Kidney (tissue), 14 donors: ENCODE results near the gene CHD6. TPM values are rescaled to one million over a fixed set of nuclear protein-coding genes. Genes with fewer than 3 reads are reported as not detected.

Source experiments
- DNase-seq, 5 donors: peaks; one replicate each; pipeline ENCODE4 v3.0.0-alpha.2; 2013 to 2020
- FAIRE-seq: peaks from 2 replicates; lab custom pipeline; 2012; peaks lifted over from hg19 to GRCh38; lab: Jason Lieb, UNC
- H3K27ac ChIP-seq, 2 donors: one replicate each; pipeline ENCODE4 v1.7.0; 2013; ENCODE audit warnings: low read depth in 2 of 2, low read length in 2 of 2, inconsistent platforms in 1 of 2
- H3K27me3 ChIP-seq: one replicate; pipeline ENCODE4 v1.7.1; 2013; ENCODE audit warnings: low read length, inconsistent platforms; ENCODE audit not compliant: control insufficient read depth, insufficient read depth
- H3K36me3 ChIP-seq, 3 donors: one replicate each; pipeline versions ENCODE4 v1.7.0 to v1.7.1; 2013; ENCODE audit warnings: low read length in 3 of 3, control low read depth in 1 of 3, inconsistent platforms in 1 of 3; ENCODE audit not compliant: insufficient read depth in 3 of 3, control insufficient read depth in 2 of 3
- H3K4me1 ChIP-seq, 3 donors: one replicate each; pipeline versions ENCODE4 v1.7.0 to v1.7.1; 2013; ENCODE audit warnings: low read length in 3 of 3, inconsistent platforms in 1 of 3, low read depth in 1 of 3; ENCODE audit not compliant: control insufficient read depth in 2 of 3, insufficient read depth in 2 of 3
- H3K4me3 ChIP-seq, 3 donors: one replicate each; pipeline versions ENCODE4 v1.7.0 to v1.8.1; 2013; ENCODE audit warnings: low read length in 3 of 3, control low read depth in 1 of 3, inconsistent platforms in 1 of 3
- H3K9ac ChIP-seq, 3 donors: one replicate each; pipeline versions ENCODE4 v1.7.0 to v1.7.1; 2013; ENCODE audit warnings: low read length in 3 of 3, control low read depth in 1 of 3, inconsistent platforms in 1 of 3
- H3K9me3 ChIP-seq, 3 donors: one replicate each; pipeline versions ENCODE4 v1.7.0 to v1.7.1; 2013; ENCODE audit warnings: low read length in 3 of 3, control low read depth in 1 of 3, inconsistent platforms in 1 of 3; ENCODE audit not compliant: control insufficient read depth in 2 of 3, insufficient read depth in 1 of 3
- intact Hi-C: fragments of 100-400 bp; cut with DNase I; formaldehyde crosslinking; loops from one replicate; pipeline ENCODE4 v1.11.1; 2022
- polyA plus RNA-seq: library from polyadenylated mRNA; stranded (reverse); fragments of 350-450 nt; fragmentation: Illumina TruSeq; extraction: RNeasy Lipid Tissue Mini Kit (QIAGEN cat#74804); gene quantifications from one replicate; pipeline ENCODE4 v1.2.3, GENCODE V29; 2014; ENCODE audit warnings: low read depth, low replicate concordance; ENCODE audit not compliant: insufficient read depth
- total RNA-seq: library from RNA; stranded (reverse); fragmentation: NEBNext Ultra II Directional; extraction: Animal tissue kit (Norgen Biotek cat#: 25700); gene quantifications from one replicate; pipeline ENCODE4 v1.2.1, GENCODE V29; 2021
- TF ChIP-seq, protein P1 (sequence below): IDR thresholded peaks from 3 replicates; pipeline ENCODE4 v1.5.1; 2012; ENCODE audit warnings: mild to moderate bottlenecking, moderate library complexity, borderline replicate concordance; ENCODE audit not compliant: insufficient read depth; ENCODE audit errors: extremely low read depth
- donor health status: control.
- donor health status: control.
- donor health status: control.
- donor health status: control.
- donor health status: control.
- donor health status: DM: yes; HTN: yes; CAD: no.
- donor health status: Normal renal cell carcinoma (clear cell type).

The CHD6 gene
- total and polyA plus RNA-seq, 2 donors from 2014 or later, result 4.5 to 53.5 TPM

DNA sequence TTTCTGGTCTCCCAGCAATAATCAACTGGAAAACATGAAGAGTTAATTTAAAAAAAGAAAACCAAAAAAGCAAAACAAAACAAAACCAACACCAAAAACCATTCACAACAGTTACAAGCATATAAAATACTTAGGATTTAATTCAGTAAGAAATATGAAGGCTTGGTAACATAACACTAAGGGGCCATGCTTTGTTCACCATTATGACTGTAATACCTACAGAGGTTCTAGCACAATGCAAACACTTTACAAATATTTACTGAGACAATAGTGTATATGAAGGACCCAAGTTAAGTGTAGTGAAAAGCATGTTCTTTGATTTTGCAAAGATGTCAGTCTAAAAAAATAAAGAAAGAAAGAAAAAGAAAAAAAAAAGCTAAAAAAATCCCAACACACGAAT, 141.7 kb downstream of the CHD6 start:
- intact Hi-C loops, result no loop called here
- FAIRE-seq (no peak), DNase-seq (no peak)
- Histone ChIP-seq H3K27ac (no peak overlapping the region), H3K9me3 (peaks cover 0 to 7% (median 0%) of the 10 kb centered on the region in 3 donors), H3K4me1 (no peaks in the 10 kb centered on the region), H3K27me3 (no peaks in the 10 kb centered on the region), H3K36me3 (peaks cover 2 to 8% (median 7%) of the 10 kb centered on the region in 3 donors), H3K4me3 (no peak overlapping the region), H3K9ac (no peak overlapping the region)
- TF ChIP-seq, protein P1, sequence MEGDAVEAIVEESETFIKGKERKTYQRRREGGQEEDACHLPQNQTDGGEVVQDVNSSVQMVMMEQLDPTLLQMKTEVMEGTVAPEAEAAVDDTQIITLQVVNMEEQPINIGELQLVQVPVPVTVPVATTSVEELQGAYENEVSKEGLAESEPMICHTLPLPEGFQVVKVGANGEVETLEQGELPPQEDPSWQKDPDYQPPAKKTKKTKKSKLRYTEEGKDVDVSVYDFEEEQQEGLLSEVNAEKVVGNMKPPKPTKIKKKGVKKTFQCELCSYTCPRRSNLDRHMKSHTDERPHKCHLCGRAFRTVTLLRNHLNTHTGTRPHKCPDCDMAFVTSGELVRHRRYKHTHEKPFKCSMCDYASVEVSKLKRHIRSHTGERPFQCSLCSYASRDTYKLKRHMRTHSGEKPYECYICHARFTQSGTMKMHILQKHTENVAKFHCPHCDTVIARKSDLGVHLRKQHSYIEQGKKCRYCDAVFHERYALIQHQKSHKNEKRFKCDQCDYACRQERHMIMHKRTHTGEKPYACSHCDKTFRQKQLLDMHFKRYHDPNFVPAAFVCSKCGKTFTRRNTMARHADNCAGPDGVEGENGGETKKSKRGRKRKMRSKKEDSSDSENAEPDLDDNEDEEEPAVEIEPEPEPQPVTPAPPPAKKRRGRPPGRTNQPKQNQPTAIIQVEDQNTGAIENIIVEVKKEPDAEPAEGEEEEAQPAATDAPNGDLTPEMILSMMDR, result no peak

GRCh38 chr20:41476013-41476441, 142.2 kb downstream of the CHD6 start:
- no peak overlapping the region for H3K9ac ChIP-seq
- H3K4me1 ChIP-seq, result no peaks in the 10 kb centered on the region
- peaks cover 2 to 10% (median 7%) of the 10 kb centered on the region in 3 donors for H3K36me3 ChIP-seq
- H3K27me3 ChIP-seq, result no peaks in the 10 kb centered on the region
- peak in 1 of 5 donors; percentile 31 for DNase-seq
- intact Hi-C loops, result no loop called here
- peaks cover 0 to 7% (median 0%) of the 10 kb centered on the region in 3 donors for H3K9me3 ChIP-seq
- TF ChIP-seq, protein P1, result no peak
- H3K4me3 ChIP-seq, result no peak overlapping the region
- no peak for FAIRE-seq
- H3K27ac ChIP-seq, result no peak overlapping the region

DNA sequence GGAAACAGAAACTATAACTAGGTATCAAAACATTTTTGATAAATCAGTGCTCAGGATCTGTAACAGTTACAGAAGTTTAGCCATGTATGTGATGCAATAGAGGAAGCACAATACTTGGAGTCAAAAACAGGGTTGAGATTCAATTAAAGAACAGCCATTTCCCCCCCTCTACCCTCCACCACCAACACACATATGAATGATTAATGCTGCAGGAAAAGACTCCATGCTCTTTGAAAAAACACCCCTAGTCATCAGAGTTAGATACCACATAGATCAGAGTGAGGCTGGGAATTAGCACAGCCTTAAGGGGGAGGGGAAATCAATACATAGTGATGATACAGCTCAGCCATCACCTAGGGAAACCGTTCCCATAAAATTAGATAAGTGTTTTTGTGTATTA, 142.7 kb downstream of the CHD6 start:
- TF ChIP-seq, protein P1, result no peak
- Histone ChIP-seq H3K9me3 (peaks cover 0 to 7% (median 0%) of the 10 kb centered on the region in 3 donors), H3K27ac (no peak overlapping the region), H3K4me3 (no peak overlapping the region), H3K36me3 (peaks cover 2 to 15% (median 10%) of the 10 kb centered on the region in 3 donors), H3K4me1 (no peaks in the 10 kb centered on the region), H3K9ac (no peak overlapping the region), H3K27me3 (no peaks in the 10 kb centered on the region)
- intact Hi-C loops, result no loop called here
- DNase-seq (no peak), FAIRE-seq (no peak)
